IPS-18a (cell line): ENCODE data around the gene ZNF558.
"Not testable (repeated sequence)": the region's sequence is repeated elsewhere in the genome, so short reads cannot be mapped to it uniquely, and the experiment has no call there.

Experiments used
- H3K27ac ChIP-seq: one replicate; pipeline ENCODE4 v1.5.1; 2013; ENCODE audit warnings: low read length
- H3K27me3 ChIP-seq: one replicate; pipeline ENCODE4 v1.6.1; 2013; ENCODE audit warnings: mild to moderate bottlenecking, low read length; ENCODE audit not compliant: control insufficient read depth, insufficient read depth
- H3K36me3 ChIP-seq: one replicate; pipeline ENCODE4 v1.6.1; 2013; ENCODE audit warnings: low read depth, low read length; ENCODE audit not compliant: control insufficient read depth
- H3K4me1 ChIP-seq: one replicate; pipeline ENCODE4 v1.6.1; 2013; ENCODE audit warnings: low read depth, low read length; ENCODE audit not compliant: control insufficient read depth
- H3K4me3 ChIP-seq: one replicate; pipeline ENCODE4 v1.5.1; 2013; ENCODE audit warnings: low read length
- H3K9ac ChIP-seq: one replicate; pipeline ENCODE4 v1.6.1; 2013; ENCODE audit warnings: mild to moderate bottlenecking, low read length, moderate library complexity
- H3K9me3 ChIP-seq: one replicate; pipeline ENCODE4 v1.6.1; 2013; ENCODE audit warnings: low read depth, low read length; ENCODE audit not compliant: control insufficient read depth

Gene ZNF558

GRCh38 chr19:8773587-8773986, 58.5 kb downstream of the ZNF558 start:
- not testable (repeated sequence) for H3K9ac ChIP-seq, H3K27ac ChIP-seq, H3K36me3 ChIP-seq, H3K4me1 ChIP-seq, H3K27me3 ChIP-seq, H3K4me3 ChIP-seq, H3K9me3 ChIP-seq

- not testable (repeated sequence) for H3K9ac ChIP-seq, H3K4me3 ChIP-seq
Measured at GRCh38 chr19:8769265-8769664, 62.8 kb downstream of the ZNF558 start.

DNA sequence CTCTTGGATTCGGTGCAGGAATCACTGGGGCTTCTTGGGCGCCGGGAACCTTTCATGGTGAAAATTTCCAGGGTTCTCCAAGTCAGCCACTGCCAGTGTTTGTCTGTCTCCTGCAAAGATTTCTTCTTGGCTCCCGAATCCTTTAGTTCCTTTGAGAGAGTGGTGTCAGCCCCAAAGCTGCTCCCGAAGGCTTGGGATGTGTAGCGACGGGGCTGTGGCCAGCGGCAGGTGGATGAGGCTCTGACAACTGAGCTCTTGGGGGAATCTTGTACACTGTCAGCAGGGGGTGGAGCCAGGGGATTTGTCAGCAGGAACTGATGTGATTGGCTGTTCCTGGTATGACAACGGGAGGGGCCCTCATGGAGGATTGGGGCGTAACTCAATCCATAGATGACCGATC, 64.8 kb downstream of the ZNF558 start:
- H3K36me3 ChIP-seq, H3K9me3 ChIP-seq, H3K27me3 ChIP-seq, H3K4me1 ChIP-seq, H3K27ac ChIP-seq, H3K9ac ChIP-seq, H3K4me3 ChIP-seq: not testable (repeated sequence)

More at GRCh38 chr19:8769265-8769664, 62.8 kb downstream of the ZNF558 start:
- H3K9me3 ChIP-seq, H3K27me3 ChIP-seq, H3K4me1 ChIP-seq, H3K27ac ChIP-seq, H3K36me3 ChIP-seq: not testable (repeated sequence)
